GM21786 (cell line): ENCODE data around the gene MACROD2.

Experiments
- ATAC-seq: cut with Tn5 transposase; IDR thresholded peaks from one replicate; pipeline ENCODE4 v1.9.1; 2021; ENCODE audit not compliant: unreplicated experiment

Gene MACROD2

GRCh38 chr20:15895560-15896084, 1900.3 kb downstream of the MACROD2 start:
- ATAC-seq = peak; percentile 87

GRCh38 chr20:15899967-15900366, 1904.7 kb downstream of the MACROD2 start:
- no peak for ATAC-seq

GRCh38 chr20:15900443-15900842, 1905.1 kb downstream of the MACROD2 start:
- no peak for ATAC-seq

GRCh38 chr20:15902493-15902892, 1907.2 kb downstream of the MACROD2 start:
- ATAC-seq = no peak

GRCh38 chr20:15905661-15906060, 1910.3 kb downstream of the MACROD2 start:
- no peak for ATAC-seq

- no peak for ATAC-seq
Observed at GRCh38 chr20:15909995-15910394, 1914.7 kb downstream of the MACROD2 start.

GRCh38 chr20:15911581-15911980, 1916.3 kb downstream of the MACROD2 start:
- no peak for ATAC-seq

- ATAC-seq = no peak
Observed at GRCh38 chr20:15913391-15914025, 1918.2 kb downstream of the MACROD2 start.

- ATAC-seq = no peak
Observed at GRCh38 chr20:15916623-15917022, 1921.3 kb downstream of the MACROD2 start.

GRCh38 chr20:15917283-15917682, 1922.0 kb downstream of the MACROD2 start:
- ATAC-seq = no peak

GRCh38 chr20:15918631-15919030, 1923.3 kb downstream of the MACROD2 start:
- ATAC-seq = no peak

- ATAC-seq = no peak
Observed at GRCh38 chr20:15919118-15919517, 1923.8 kb downstream of the MACROD2 start.

- no peak for ATAC-seq
Observed at GRCh38 chr20:15921930-15922329, 1926.6 kb downstream of the MACROD2 start.

- ATAC-seq = no peak
Observed at GRCh38 chr20:15922556-15922955, 1927.2 kb downstream of the MACROD2 start.

GRCh38 chr20:15923030-15923776, 1927.9 kb downstream of the MACROD2 start:
- ATAC-seq = peak; percentile 59

GRCh38 chr20:15924556-15924955, 1929.2 kb downstream of the MACROD2 start:
- no peak for ATAC-seq

- ATAC-seq = no peak
Observed at GRCh38 chr20:15925376-15925775, 1930.1 kb downstream of the MACROD2 start.

GRCh38 chr20:15927893-15928650, 1932.8 kb downstream of the MACROD2 start:
- ATAC-seq = no peak

- ATAC-seq = no peak
Observed at GRCh38 chr20:15928946-15929345, 1933.6 kb downstream of the MACROD2 start.

GRCh38 chr20:15930311-15931305, 1935.3 kb downstream of the MACROD2 start:
- no peak for ATAC-seq
